AG04450 (cell line): ENCODE measurements around the gene DAAM2. TPM values are rescaled to one million over a fixed set of nuclear protein-coding genes. Genes with fewer than 3 reads are reported as not detected.

Source experiments
- CTCF ChIA-PET: fragments of 300-600, 350-600 bp; formaldehyde crosslinking; extraction: SDS; loops from one replicate; lab custom pipeline; 2022; ENCODE audit warnings: antibody characterized with exemption, inconsistent platforms; lab: Charles Lee
- POLR2A ChIA-PET: fragments of 350-600 bp; formaldehyde crosslinking; extraction: SDS; loops from one replicate; lab custom pipeline; 2021; ENCODE audit warnings: antibody characterized with exemption, inconsistent platforms; lab: Yijun Ruan, JAX
- DNase-seq: peaks from one replicate; pipeline ENCODE4 v3.0.0-alpha.2; 2011; ENCODE audit warnings: low read depth, low spot score
- H3K27ac ChIP-seq: one replicate; pipeline ENCODE4 v1.5.1; 2012; ENCODE audit warnings: low read depth, low read length, control low read depth
- H3K27me3 ChIP-seq: one replicate; pipeline ENCODE4 v1.6.0; 2012; ENCODE audit warnings: low read length; ENCODE audit not compliant: control insufficient read depth, insufficient read depth
- H3K4me3 ChIP-seq: 2 replicates; pipeline ENCODE4 v1.5.1; 2011; ENCODE audit warnings: mild to moderate bottlenecking, low read depth, low read length, control low read depth
- H3K9me3 ChIP-seq: 2 replicates; pipeline ENCODE4 v1.5.1; 2012; ENCODE audit warnings: low read length; ENCODE audit not compliant: control insufficient read depth, insufficient read depth
- CTCF ChIP-seq: IDR thresholded peaks from 2 replicates; pipeline ENCODE4 v1.5.1; 2011; ENCODE audit warnings: low read depth, low read length, control low read depth, inconsistent platforms
- polyA plus RNA-seq: library from polyadenylated mRNA; depleted of rRNA; stranded (reverse); fragments of >200 nt; gene quantifications from 2 replicates; pipeline ENCODE4 v1.2.3, GENCODE V29; 2011

Gene DAAM2
- polyA plus RNA-seq, 1 experiment = 2.9 TPM

GRCh38 chr6:39873439-39873838, 81.3 kb downstream of the DAAM2 start:
- H3K9me3 ChIP-seq = no peaks in the 10 kb centered on the region; the same call in 1 of the 2 replicates
- ChIA-PET POLR2A (no interaction called here), CTCF (interaction anchor here (1.4 to 4.8 kb wide), 2 partner anchors 8 to 17 kb away, joined by 9 to 57 read pairs; no protein-coding TSS in a partner anchor)
- no peak overlapping the region for H3K4me3 ChIP-seq
- no peak overlapping the region for H3K27ac ChIP-seq
- TF ChIP-seq CTCF = no peak
- no peaks in the 10 kb centered on the region for H3K27me3 ChIP-seq
- no peak for DNase-seq

- ChIA-PET POLR2A (no interaction called here), CTCF (interaction anchor here (4.8 kb wide), 1 partner anchor 11 kb away, joined by 57 read pairs; no protein-coding TSS in a partner anchor)
- no peaks in the 10 kb centered on the region for H3K27me3 ChIP-seq
- no peak for DNase-seq
- no peak overlapping the region for H3K4me3 ChIP-seq
- no peak overlapping the region for H3K27ac ChIP-seq
- no peaks in the 10 kb centered on the region; the same call in 1 of the 2 replicates for H3K9me3 ChIP-seq
- TF ChIP-seq CTCF = no peak
Observed at GRCh38 chr6:39876111-39876510, 83.9 kb downstream of the DAAM2 start.

- H3K27me3 ChIP-seq = no peaks in the 10 kb centered on the region
- TF ChIP-seq CTCF = no peak
- ChIA-PET CTCF (interaction anchor here (4.8 kb wide), 1 partner anchor 12 kb away, joined by 57 read pairs; no protein-coding TSS in a partner anchor), POLR2A (no interaction called here)
- no peak overlapping the region for H3K4me3 ChIP-seq
- no peak overlapping the region for H3K27ac ChIP-seq
- H3K9me3 ChIP-seq = no peaks in the 10 kb centered on the region; the same call in 1 of the 2 replicates
- no peak for DNase-seq
Observed at GRCh38 chr6:39876826-39877225, 84.7 kb downstream of the DAAM2 start.

- Histone ChIP-seq H3K27ac (no peak overlapping the region), H3K9me3 (no peaks in the 10 kb centered on the region; the same call in 1 of the 2 replicates), H3K27me3 (no peaks in the 10 kb centered on the region), H3K4me3 (no peak overlapping the region)
- ChIA-PET POLR2A (interaction anchor here (0.6 to 1.1 kb wide), 2 partner anchors 20 to 31 kb away, joined by 3 read pairs; no protein-coding TSS in a partner anchor), CTCF (interaction anchor here (1.1 to 4.0 kb wide), 3 partner anchors 9 to 14 kb away, joined by 3 to 61 read pairs (median 7); no protein-coding TSS in a partner anchor)
- TF ChIP-seq CTCF = no peak
- DNase-seq = no peak
Observed at GRCh38 chr6:39879535-39879934, 87.4 kb downstream of the DAAM2 start.

- H3K27me3 ChIP-seq = no peaks in the 10 kb centered on the region
- H3K27ac ChIP-seq = no peak overlapping the region
- no peak overlapping the region for H3K4me3 ChIP-seq
- no peak for DNase-seq
- POLR2A ChIA-PET = interaction anchor here (1.1 kb wide), 1 partner anchor 19 kb away, joined by 3 read pairs; no protein-coding TSS in a partner anchor
- CTCF ChIA-PET = interaction anchor here (1.1 to 4.0 kb wide), 4 partner anchors 10 to 15 kb away, joined by 3 to 61 read pairs (median 5); no protein-coding TSS in a partner anchor
- TF ChIP-seq CTCF = no peak
- H3K9me3 ChIP-seq = no peaks in the 10 kb centered on the region; the same call in 1 of the 2 replicates
Observed at GRCh38 chr6:39880594-39880993, 88.4 kb downstream of the DAAM2 start.
